ENCODE measurements around the gene BRD3OS. TPM values are rescaled to one million over a fixed set of nuclear protein-coding genes. Genes with fewer than 3 reads are reported as not detected.

Gene BRD3OS
- total RNA-seq, 2 experiments from 2014 or later, result 15.1 to 18.0 TPM

- no peak for DNase-seq
- intact Hi-C loops (cut with DNase I, micrococcal nuclease), result no loop called here
- CTCF ChIA-PET, result interaction anchor here (1.1 kb wide), 1 partner anchor 64 kb away, joined by 3 read pairs; no protein-coding TSS in a partner anchor
- ATAC-seq, result no peak
- Mint-ChIP-seq H3K36me3 (ENCODE audit: low read depth) (no peaks in the 10 kb centered on the region), H3K4me1 (peaks cover 31% of the 10 kb centered on the region), H3K27ac (no peak overlapping the region), H3K9me3 (ENCODE audit: low read depth) (no peaks in the 10 kb centered on the region), H3K4me3 (no peak overlapping the region), H3K27me3 (no peaks in the 10 kb centered on the region)
- POLR2A ChIA-PET, result no interaction called here
Measured at GRCh38 chr9:134057751-134058701, 32.7 kb downstream of the BRD3OS start.

GRCh38 chr9:134058716-134059115 is 33.4 kb downstream of the BRD3OS start:
- no peaks in the 10 kb centered on the region for H3K9me3 Mint-ChIP-seq (ENCODE audit: low read depth)

GRCh38 chr9:134059188-134059641 is 33.9 kb downstream of the BRD3OS start:
- ChIA-PET CTCF (interaction anchor here (1.1 kb wide), 1 partner anchor 66 kb away, joined by 3 read pairs; no protein-coding TSS in a partner anchor), POLR2A (no interaction called here)
- Mint-ChIP-seq H3K4me1 (peaks cover 35% of the 10 kb centered on the region), H3K36me3 (ENCODE audit: low read depth) (no peaks in the 10 kb centered on the region), H3K27ac (no peak overlapping the region), H3K4me3 (no peak overlapping the region), H3K9me3 (ENCODE audit: low read depth) (no peaks in the 10 kb centered on the region), H3K27me3 (no peaks in the 10 kb centered on the region)
- ATAC-seq, result no peak
- intact Hi-C loops (cut with DNase I, micrococcal nuclease), result no loop called here
- DNase-seq, result no peak

More at GRCh38 chr9:134058716-134059115, 33.4 kb downstream of the BRD3OS start:
- CTCF ChIA-PET, result interaction anchor here (1.1 kb wide), 1 partner anchor 65 kb away, joined by 3 read pairs; no protein-coding TSS in a partner anchor
- Mint-ChIP-seq H3K4me1 (peaks cover 35% of the 10 kb centered on the region), H3K27ac (no peak overlapping the region), H3K27me3 (no peaks in the 10 kb centered on the region), H3K4me3 (no peak overlapping the region), H3K36me3 (ENCODE audit: low read depth) (no peaks in the 10 kb centered on the region)
- ATAC-seq (no peak), DNase-seq (no peak)
- POLR2A ChIA-PET, result no interaction called here
- intact Hi-C loops (cut with DNase I, micrococcal nuclease), result no loop called here

DNA sequence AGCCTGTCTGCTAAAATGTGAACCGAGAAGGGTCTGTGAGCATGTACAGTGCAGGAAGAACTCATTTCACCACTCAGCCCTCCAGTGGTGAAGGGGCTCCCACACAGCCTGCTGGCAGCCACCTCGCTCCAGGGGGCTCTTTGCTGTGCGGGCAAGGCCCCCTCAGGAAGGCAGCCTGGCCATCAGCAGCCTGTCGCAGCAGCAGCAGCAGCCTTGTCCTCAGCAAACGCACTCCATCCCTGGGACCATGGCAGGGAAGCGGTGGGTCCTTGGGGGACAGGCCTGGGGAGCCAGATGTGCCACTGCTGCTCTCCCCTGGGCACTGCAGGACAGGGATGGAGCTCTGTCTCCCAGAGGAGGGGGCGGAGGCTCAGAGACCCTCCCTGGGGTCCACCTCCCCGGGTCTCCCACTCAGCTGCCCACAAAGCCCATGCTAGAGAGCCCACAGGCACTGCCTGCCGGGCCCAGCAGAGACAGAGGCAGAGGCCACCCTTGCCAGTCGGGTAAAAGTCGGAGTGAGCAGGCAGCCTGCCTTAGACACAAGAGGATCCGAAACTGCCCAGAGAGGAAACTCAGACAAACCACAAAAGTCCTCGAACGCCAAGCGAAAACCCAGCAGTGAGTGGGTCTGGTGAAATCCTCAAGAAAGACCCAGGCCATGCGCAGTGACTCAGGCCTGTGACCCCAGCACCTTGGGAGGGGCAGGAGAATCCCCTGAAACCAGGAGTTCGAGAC is 34.5 kb downstream of the BRD3OS start:
- ChIA-PET CTCF (interaction anchor here (1.1 kb wide), 1 partner anchor 66 kb away, joined by 3 read pairs; no protein-coding TSS in a partner anchor), POLR2A (interaction anchor here (0.6 kb wide), 1 partner anchor 34 kb away, joined by 5 read pairs; no protein-coding TSS in a partner anchor)
- no peaks in the 10 kb centered on the region for H3K27me3 Mint-ChIP-seq
- peaks cover 39% of the 10 kb centered on the region for H3K4me1 Mint-ChIP-seq
- intact Hi-C loops (cut with DNase I, micrococcal nuclease), result loop anchor here in 1 of 2 experiments (10.0 kb wide), 1 partner anchor 705 kb away; the partner anchor contains the start of genes SURF1 and SURF2
- DNase-seq, result peak; percentile 31
- no peak overlapping the region for H3K4me3 Mint-ChIP-seq
- H3K36me3 Mint-ChIP-seq (ENCODE audit: low read depth), result no peaks in the 10 kb centered on the region
- no peak overlapping the region for H3K27ac Mint-ChIP-seq
- peak; percentile 65 for ATAC-seq
- no peaks in the 10 kb centered on the region for H3K9me3 Mint-ChIP-seq (ENCODE audit: low read depth)

DNA sequence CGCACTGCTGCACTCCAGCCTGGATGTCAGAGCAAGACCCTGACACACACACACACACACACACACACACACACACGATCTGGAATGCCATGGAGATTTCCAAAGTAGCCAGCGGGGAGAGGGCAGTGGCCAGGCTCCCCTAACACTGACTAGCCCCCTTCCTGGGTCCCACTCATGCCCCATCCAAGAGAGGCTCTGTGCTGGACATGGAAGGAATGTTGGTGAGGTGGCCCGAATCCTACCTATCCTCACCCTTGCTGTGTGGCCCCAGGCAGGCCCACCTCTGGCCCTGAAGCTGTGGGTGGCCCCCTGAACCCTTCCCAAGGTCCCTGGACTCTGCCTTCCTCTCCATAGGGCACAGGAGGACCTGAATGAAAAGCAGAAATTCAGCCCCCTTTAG is 35.3 kb downstream of the BRD3OS start:
- DNase-seq (no peak), ATAC-seq (no peak)
- Mint-ChIP-seq H3K4me3 (no peak overlapping the region), H3K27me3 (no peaks in the 10 kb centered on the region), H3K9me3 (ENCODE audit: low read depth) (no peaks in the 10 kb centered on the region), H3K27ac (no peak overlapping the region), H3K4me1 (peaks cover 45% of the 10 kb centered on the region), H3K36me3 (ENCODE audit: low read depth) (no peaks in the 10 kb centered on the region)
- ChIA-PET CTCF (no interaction called here), POLR2A (interaction anchor here (0.6 kb wide), 1 partner anchor 35 kb away, joined by 5 read pairs; no protein-coding TSS in a partner anchor)
- intact Hi-C loops (cut with DNase I, micrococcal nuclease), result loop anchor here in 1 of 2 experiments (10.0 kb wide), 1 partner anchor 706 kb away; the partner anchor contains the start of genes SURF1 and SURF2

- Mint-ChIP-seq H3K27me3 (no peaks in the 10 kb centered on the region), H3K4me3 (no peak overlapping the region), H3K9me3 (ENCODE audit: low read depth) (no peaks in the 10 kb centered on the region), H3K4me1 (peaks cover 50% of the 10 kb centered on the region), H3K27ac (no peak overlapping the region), H3K36me3 (ENCODE audit: low read depth) (no peaks in the 10 kb centered on the region)
- ATAC-seq (no peak), DNase-seq (no peak)
- POLR2A ChIA-PET, result no interaction called here
- CTCF ChIA-PET, result no interaction called here
- intact Hi-C loops (cut with DNase I, micrococcal nuclease), result loop anchor here in 1 of 2 experiments (10.0 kb wide), 1 partner anchor 706 kb away; the partner anchor contains the start of genes SURF1 and SURF2
Measured at GRCh38 chr9:134061019-134061687, 35.9 kb downstream of the BRD3OS start.

- Mint-ChIP-seq H3K27me3 (no peaks in the 10 kb centered on the region), H3K4me1 (peaks cover 47% of the 10 kb centered on the region), H3K4me3 (no peak overlapping the region), H3K36me3 (ENCODE audit: low read depth) (no peaks in the 10 kb centered on the region), H3K9me3 (ENCODE audit: low read depth) (no peaks in the 10 kb centered on the region), H3K27ac (no peak overlapping the region)
- intact Hi-C loops (cut with DNase I, micrococcal nuclease), result loop anchor here in 1 of 2 experiments (10.0 kb wide), 1 partner anchor 707 kb away; the partner anchor contains the start of genes SURF1 and SURF2
- no peak for DNase-seq
- ChIA-PET CTCF (no interaction called here), POLR2A (no interaction called here)
- no peak for ATAC-seq
Measured at GRCh38 chr9:134061688-134062371, 36.5 kb downstream of the BRD3OS start.

DNA sequence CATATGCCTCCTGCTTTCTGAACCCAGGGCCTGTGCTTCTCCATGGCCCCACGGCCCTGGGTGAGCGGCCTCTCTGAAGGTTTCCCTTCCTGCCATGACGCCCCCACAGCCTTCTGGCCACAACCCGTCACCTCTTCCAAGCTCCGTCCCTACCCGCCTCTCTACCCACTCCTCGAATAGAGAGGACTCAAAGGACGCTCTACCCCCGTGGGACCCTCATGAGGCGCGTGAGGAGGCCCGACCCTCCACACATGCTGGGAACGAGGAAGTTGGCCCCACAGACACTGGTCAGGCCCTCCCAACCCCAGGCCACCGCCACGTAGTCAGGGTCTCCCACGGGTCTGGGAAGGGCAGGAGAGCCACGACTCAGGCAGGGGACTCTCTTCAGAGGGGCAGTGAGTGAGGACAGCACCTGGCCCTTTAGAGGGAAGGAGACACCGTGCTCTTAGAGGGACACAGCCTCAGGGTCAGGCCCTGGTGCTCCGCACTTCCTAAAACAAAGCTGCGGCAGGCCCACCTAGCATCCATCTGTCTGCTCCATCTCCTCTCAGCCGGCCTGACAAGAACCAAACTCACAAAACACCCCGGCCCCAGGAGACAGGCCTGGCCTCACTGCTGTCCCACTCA is 37.3 kb downstream of the BRD3OS start:
- intact Hi-C loops (cut with DNase I, micrococcal nuclease), result loop anchor here in 1 of 2 experiments (10.0 kb wide), 1 partner anchor 708 kb away; the partner anchor contains the start of genes SURF1 and SURF2
- no peaks in the 10 kb centered on the region for H3K27me3 Mint-ChIP-seq
- CTCF ChIA-PET, result no interaction called here
- H3K36me3 Mint-ChIP-seq (ENCODE audit: low read depth), result no peaks in the 10 kb centered on the region
- H3K4me3 Mint-ChIP-seq, result no peak overlapping the region
- DNase-seq (no peak), ATAC-seq (no peak)
- H3K4me1 Mint-ChIP-seq, result peaks cover 44% of the 10 kb centered on the region
- POLR2A ChIA-PET, result no interaction called here
- no peaks in the 10 kb centered on the region for H3K9me3 Mint-ChIP-seq (ENCODE audit: low read depth)
- no peak overlapping the region for H3K27ac Mint-ChIP-seq

DNA sequence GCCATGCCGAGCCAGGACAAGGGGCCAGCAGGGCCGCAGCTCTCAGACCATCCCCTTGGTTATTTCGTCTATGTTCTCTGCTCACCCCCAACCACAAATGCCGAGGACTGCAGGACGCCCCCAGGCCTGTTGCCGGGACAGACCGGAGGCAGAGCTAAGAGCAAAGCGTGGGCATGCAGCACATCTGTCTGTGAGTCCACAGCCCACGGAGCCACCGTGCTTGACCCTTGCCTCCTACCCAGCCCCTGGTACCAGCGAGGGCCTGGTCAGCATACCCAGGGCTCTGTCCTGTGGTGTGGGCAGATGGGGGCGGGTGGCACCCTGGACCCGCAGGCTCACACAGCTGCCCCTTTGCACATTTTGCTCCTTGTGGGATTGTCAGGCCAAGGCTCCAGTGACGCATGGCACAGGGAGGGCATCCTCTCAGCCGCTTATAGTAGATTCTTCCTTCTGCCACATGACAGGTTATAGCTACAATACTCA is 37.8 kb downstream of the BRD3OS start:
- Mint-ChIP-seq H3K4me1 (peaks cover 44% of the 10 kb centered on the region), H3K9me3 (ENCODE audit: low read depth) (no peaks in the 10 kb centered on the region), H3K27ac (no peak overlapping the region), H3K36me3 (ENCODE audit: low read depth) (no peaks in the 10 kb centered on the region), H3K4me3 (no peak overlapping the region), H3K27me3 (no peaks in the 10 kb centered on the region)
- intact Hi-C loops (cut with DNase I, micrococcal nuclease), result loop anchor here in 1 of 2 experiments (10.0 kb wide), 1 partner anchor 708 kb away; the partner anchor contains the start of genes SURF1 and SURF2
- POLR2A ChIA-PET, result no interaction called here
- CTCF ChIA-PET, result interaction anchor here (0.7 to 0.9 kb wide), 2 partner anchors 37 to 100 kb away, joined by 3 read pairs; no protein-coding TSS in a partner anchor
- no peak for DNase-seq
- no peak for ATAC-seq

Data from activated CD4-positive, alpha-beta T cell treated with anti-CD3 and anti-CD28 coated beads for 36 hours (primary cell).